Esophagus squamous epithelium (tissue), 5 donors: Measurements from ENCODE around the gene BAHCC1. TPM values are rescaled to one million over a fixed set of nuclear protein-coding genes. Genes with fewer than 3 reads are reported as not detected.
A peak's percentile ranks its signal among the peaks of the same experiment; 100 is the strongest.

ENCODE experiments used
- DNase-seq: peaks from one replicate; lab custom pipeline; 2025; lab: John Stamatoyannopoulos, UW
- H3K27ac ChIP-seq, 4 donors: fragments of 200-600 bp; sonication (generic); one replicate each; pipeline ENCODE4 v1.5.1; 2016 to 2019; ENCODE audit warnings: mild to moderate bottlenecking in 1 of 4
- H3K27me3 ChIP-seq, 4 donors: fragments of 200-600 bp; sonication (generic); 1 replicate in 3 of 4; 2 replicates in 1 of 4; pipeline versions ENCODE4 v1.5.1 to v1.6.0; 2017 to 2021; ENCODE audit warnings: antibody characterized with exemption in 1 of 4
- H3K36me3 ChIP-seq, 3 donors: fragments of 200-600 bp; sonication (generic); one replicate each; pipeline ENCODE4 v1.5.1; 2016 to 2019
- H3K4me1 ChIP-seq, 3 donors: fragments of 200-600 bp; sonication (generic); one replicate each; pipeline ENCODE4 v1.5.1; 2017 to 2019
- H3K4me3 ChIP-seq, 4 donors: fragments of 200-600 bp; sonication (generic); 1 replicate in 3 of 4; 2 replicates in 1 of 4; pipeline ENCODE4 v1.5.1; 2016 to 2019; ENCODE audit warnings: mild to moderate bottlenecking in 2 of 4, moderate library complexity in 1 of 4
- H3K9me3 ChIP-seq, 3 donors: fragments of 200-600 bp; sonication (generic); one replicate each; pipeline ENCODE4 v1.5.1; 2016 to 2019
- CTCF ChIP-seq, 6 experiments: fragments of 450-650 bp in 4 of 6; fragments of 200-600 bp in 2 of 6; sonication (generic) in 2 of 6; IDR thresholded peaks; one replicate each; pipeline ENCODE4 v1.5.1; 2016 to 2019; ENCODE audit warnings: antibody characterized with exemption in 6 of 6, mild to moderate bottlenecking in 4 of 6, moderate library complexity in 4 of 6
- POLR2A ChIP-seq, 4 donors: fragments of 450-650 bp; IDR thresholded peaks; one replicate each; pipeline ENCODE4 v1.6.1; 2017; ENCODE audit warnings: antibody characterized with exemption in 4 of 4, mild to moderate bottlenecking in 4 of 4, moderate library complexity in 3 of 4
- WGBS, 2 donors: methylation state at CpG; one replicate each; pipeline ENCODE4 v1.1.5; 2018; 5-methylcytosine and 5-hydroxymethylcytosine counted together
- intact Hi-C: fragments of 100-400 bp; cut with DNase I; formaldehyde crosslinking; loops from one replicate; pipeline ENCODE4 v1.15.0; 2022
- total RNA-seq, 4 donors: library from RNA; depleted of rRNA; stranded (reverse); fragments of >200 nt; gene quantifications; one replicate each; pipeline ENCODE4 v1.1.0, GENCODE V29; 2016
- donor health status: DM: yes; HTN: yes; CAD: no.

BAHCC1 gene
- total RNA-seq, 4 donors from 2014 or later = 3.8 to 10.6 (median 5.4) TPM

GRCh38 chr17:81416612-81417011 is 21.4 kb downstream of the BAHCC1 start:
- H3K27me3 ChIP-seq = no peaks in the 10 kb centered on the region
- peak overlapping the region; percentile 63 to 96 (median 90) for H3K27ac ChIP-seq
- WGBS, 2 donors = 64 to 80% methylated on average over 2 to 10 of the region's 10 CpGs
- H3K4me3 ChIP-seq = no peak overlapping the region
- intact Hi-C loops = no loop called here
- H3K9me3 ChIP-seq = no peaks in the 10 kb centered on the region
- peaks cover 61 to 74% (median 62%) of the 10 kb centered on the region in 3 donors for H3K4me1 ChIP-seq
- no peak for TF ChIP-seq CTCF (IDR thresholded peaks at IDR 0.05)
- no peak for TF ChIP-seq POLR2A (IDR thresholded peaks at IDR 0.05)
- no peaks in the 10 kb centered on the region for H3K36me3 ChIP-seq
- DNase-seq = no peak

- WGBS, 2 donors = 33 to 46% methylated on average over 16 to 26 of the region's 38 CpGs
- H3K4me3 ChIP-seq = no peak overlapping the region
- no peak for TF ChIP-seq CTCF (IDR thresholded peaks at IDR 0.05)
- no peak for TF ChIP-seq POLR2A (IDR thresholded peaks at IDR 0.05)
- no peaks in the 10 kb centered on the region for H3K27me3 ChIP-seq
- H3K36me3 ChIP-seq = no peaks in the 10 kb centered on the region
- peak overlapping the region; percentile 63 to 96 (median 90) for H3K27ac ChIP-seq
- H3K4me1 ChIP-seq = peaks cover 65 to 74% (median 68%) of the 10 kb centered on the region in 3 donors
- no peak for DNase-seq
- intact Hi-C loops = no loop called here
- no peaks in the 10 kb centered on the region for H3K9me3 ChIP-seq
Measured at GRCh38 chr17:81417049-81417878, 22.0 kb downstream of the BAHCC1 start.

- no peak overlapping the region for H3K4me3 ChIP-seq
- no peaks in the 10 kb centered on the region for H3K27me3 ChIP-seq
- H3K4me1 ChIP-seq = peaks cover 65 to 74% (median 68%) of the 10 kb centered on the region in 3 donors
- TF ChIP-seq CTCF (IDR thresholded peaks at IDR 0.05) = no peak
- TF ChIP-seq POLR2A (IDR thresholded peaks at IDR 0.05) = no peak
- no peaks in the 10 kb centered on the region for H3K9me3 ChIP-seq
- H3K36me3 ChIP-seq = no peaks in the 10 kb centered on the region
- peak overlapping the region; percentile 63 to 96 (median 90) for H3K27ac ChIP-seq
- intact Hi-C loops = no loop called here
- 52 to 79% methylated on average over 4 to 6 of the region's 23 CpGs for WGBS, 2 donors
- DNase-seq = no peak
Measured at GRCh38 chr17:81417879-81418709, 22.8 kb downstream of the BAHCC1 start.

- WGBS, 2 donors = 20 to 35% methylated on average over 2 to 11 of the region's 14 CpGs
- peak overlapping the region in 3 of 4 donors; percentile 34 to 53 (median 40) for H3K4me3 ChIP-seq
Measured at GRCh38 chr17:81418710-81419318, 23.6 kb downstream of the BAHCC1 start.

More at GRCh38 chr17:81418710-81419318, 23.6 kb downstream of the BAHCC1 start:
- intact Hi-C loops = no loop called here
- Histone ChIP-seq H3K27ac (peak overlapping the region; percentile 76 to 96 (median 90)), H3K27me3 (no peaks in the 10 kb centered on the region), H3K9me3 (no peaks in the 10 kb centered on the region), H3K36me3 (no peaks in the 10 kb centered on the region), H3K4me1 (peaks cover 66 to 74% (median 73%) of the 10 kb centered on the region in 3 donors)
- no peak for DNase-seq
- TF ChIP-seq POLR2A (IDR thresholded peaks at IDR 0.05) (no peak), CTCF (IDR thresholded peaks at IDR 0.05) (no peak)
